Measurements from ENCODE around the gene SUSD2. TPM values are rescaled to one million over a fixed set of nuclear protein-coding genes. Genes with fewer than 3 reads are reported as not detected.
A peak's percentile ranks its signal among the peaks of the same experiment; 100 is the strongest.

SUSD2 gene
- polyA plus RNA-seq, 1 of the 3 experiments (the other 2 are of a cell fraction): 0.82 TPM

DNA sequence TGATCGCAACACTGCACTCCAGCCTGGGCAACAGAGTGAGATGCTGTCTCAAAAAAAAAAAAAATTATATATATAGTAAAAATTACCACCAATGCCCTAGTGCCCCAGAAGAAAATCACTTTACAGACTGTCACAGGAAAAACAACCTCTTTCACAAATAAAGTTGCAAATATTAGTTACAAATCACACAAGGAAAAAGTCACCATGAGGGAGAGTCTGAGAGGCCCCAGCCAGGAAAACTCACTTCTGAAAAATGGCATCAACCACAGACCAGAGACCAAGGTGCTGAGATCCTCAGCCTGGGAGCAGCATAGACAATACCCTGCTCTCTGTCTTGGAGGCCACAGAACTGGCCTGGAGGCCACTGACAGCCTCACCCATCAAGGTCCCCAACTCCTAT, 43.2 kb downstream of the SUSD2 start:
- no peaks in the 10 kb centered on the region for H3F3A ChIP-seq (replicated peaks; ENCODE audit: insufficient read depth)
- 89% methylated on average over 1 of the region's 1 CpG for WGBS (ENCODE audit: low lambda C conversion rate)
- H3K27ac ChIP-seq (ENCODE audit: low read depth in 2 of 2, low read length in 1 of 2): no peak overlapping the region
- no peaks in the 10 kb centered on the region for H3K9me2 ChIP-seq
- H4K20me1 ChIP-seq (ENCODE audit: insufficient read depth): no peaks in the 10 kb centered on the region
- no peak overlapping the region for H2AFZ ChIP-seq (ENCODE audit: low read depth)
- TF ChIP-seq CTCF (IDR thresholded peaks at IDR 0.05) (no peak), GATA2 (CRISPR knock-in tag; IDR thresholded peaks at IDR 0.05) (no peak), MXI1 (IDR thresholded peaks at IDR 0.05; ENCODE audit: low read depth, low read length) (no peak), NRF1 (IDR thresholded peaks at IDR 0.05; ENCODE audit: low read depth, low read length) (no peak), POLR2AphosphoS5 (IDR thresholded peaks at IDR 0.05; ENCODE audit: low read depth, low read length) (no peak), CHD2 (IDR thresholded peaks at IDR 0.05; ENCODE audit: low read length, partially characterized antibody) (no peak), GABPA (IDR thresholded peaks at IDR 0.05; ENCODE audit: low read depth) (no peak), NFIC (IDR thresholded peaks at IDR 0.05; ENCODE audit: borderline replicate concordance) (no peak), SIN3A (IDR thresholded peaks at IDR 0.05; ENCODE audit: borderline replicate concordance, low read depth, low read length) (no peak), EZH2phosphoT487 (IDR thresholded peaks at IDR 0.05; ENCODE audit: borderline replicate concordance, low read depth) (no peak), EP300 (IDR thresholded peaks at IDR 0.05; ENCODE audit: borderline replicate concordance in 1 of 2, low read depth in 1 of 2, low read length in 1 of 2) (no peak), FOXJ3 (CRISPR knock-in tag; IDR thresholded peaks at IDR 0.05) (no peak), ELF1 (IDR thresholded peaks at IDR 0.05) (no peak)
- TF ChIP-seq, protein P1, sequence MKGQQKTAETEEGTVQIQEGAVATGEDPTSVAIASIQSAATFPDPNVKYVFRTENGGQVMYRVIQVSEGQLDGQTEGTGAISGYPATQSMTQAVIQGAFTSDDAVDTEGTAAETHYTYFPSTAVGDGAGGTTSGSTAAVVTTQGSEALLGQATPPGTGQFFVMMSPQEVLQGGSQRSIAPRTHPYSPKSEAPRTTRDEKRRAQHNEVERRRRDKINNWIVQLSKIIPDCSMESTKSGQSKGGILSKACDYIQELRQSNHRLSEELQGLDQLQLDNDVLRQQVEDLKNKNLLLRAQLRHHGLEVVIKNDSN (IDR thresholded peaks at IDR 0.05; ENCODE audit: borderline replicate concordance, low read depth): no peak
- TF ChIP-seq, protein P2, sequence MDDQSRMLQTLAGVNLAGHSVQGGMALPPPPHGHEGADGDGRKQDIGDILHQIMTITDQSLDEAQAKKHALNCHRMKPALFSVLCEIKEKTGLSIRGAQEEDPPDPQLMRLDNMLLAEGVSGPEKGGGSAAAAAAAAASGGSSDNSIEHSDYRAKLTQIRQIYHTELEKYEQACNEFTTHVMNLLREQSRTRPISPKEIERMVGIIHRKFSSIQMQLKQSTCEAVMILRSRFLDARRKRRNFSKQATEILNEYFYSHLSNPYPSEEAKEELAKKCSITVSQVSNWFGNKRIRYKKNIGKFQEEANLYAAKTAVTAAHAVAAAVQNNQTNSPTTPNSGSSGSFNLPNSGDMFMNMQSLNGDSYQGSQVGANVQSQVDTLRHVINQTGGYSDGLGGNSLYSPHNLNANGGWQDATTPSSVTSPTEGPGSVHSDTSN (IDR thresholded peaks at IDR 0.05): no peak
- TF ChIP-seq, protein P3, sequence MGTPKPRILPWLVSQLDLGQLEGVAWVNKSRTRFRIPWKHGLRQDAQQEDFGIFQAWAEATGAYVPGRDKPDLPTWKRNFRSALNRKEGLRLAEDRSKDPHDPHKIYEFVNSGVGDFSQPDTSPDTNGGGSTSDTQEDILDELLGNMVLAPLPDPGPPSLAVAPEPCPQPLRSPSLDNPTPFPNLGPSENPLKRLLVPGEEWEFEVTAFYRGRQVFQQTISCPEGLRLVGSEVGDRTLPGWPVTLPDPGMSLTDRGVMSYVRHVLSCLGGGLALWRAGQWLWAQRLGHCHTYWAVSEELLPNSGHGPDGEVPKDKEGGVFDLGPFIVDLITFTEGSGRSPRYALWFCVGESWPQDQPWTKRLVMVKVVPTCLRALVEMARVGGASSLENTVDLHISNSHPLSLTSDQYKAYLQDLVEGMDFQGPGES (IDR thresholded peaks at IDR 0.05; ENCODE audit: low read depth, low read length): no peak
- TF ChIP-seq, protein P4, sequence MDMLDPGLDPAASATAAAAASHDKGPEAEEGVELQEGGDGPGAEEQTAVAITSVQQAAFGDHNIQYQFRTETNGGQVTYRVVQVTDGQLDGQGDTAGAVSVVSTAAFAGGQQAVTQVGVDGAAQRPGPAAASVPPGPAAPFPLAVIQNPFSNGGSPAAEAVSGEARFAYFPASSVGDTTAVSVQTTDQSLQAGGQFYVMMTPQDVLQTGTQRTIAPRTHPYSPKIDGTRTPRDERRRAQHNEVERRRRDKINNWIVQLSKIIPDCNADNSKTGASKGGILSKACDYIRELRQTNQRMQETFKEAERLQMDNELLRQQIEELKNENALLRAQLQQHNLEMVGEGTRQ (IDR thresholded peaks at IDR 0.05; ENCODE audit: borderline replicate concordance, low read depth, low read length): no peak
- no peak overlapping the region for H3K4me3 ChIP-seq (ENCODE audit: low read depth in 2 of 2, low read length in 1 of 2)
- H3K36me3 ChIP-seq (replicated peaks in 1 of 2; ENCODE audit: control insufficient read depth in 1 of 2, insufficient read depth in 2 of 2, low read length in 1 of 2): no peaks in the 10 kb centered on the region
- peak; percentile 1 for DNase-seq
- no peak overlapping the region for H3K9ac ChIP-seq
- H3K4me1 ChIP-seq (ENCODE audit: control insufficient read depth in 1 of 2, insufficient read depth in 2 of 2, low read depth in 1 of 2, low read length in 1 of 2): no peaks in the 10 kb centered on the region
- no peaks in the 10 kb centered on the region for H3K27me3 ChIP-seq (ENCODE audit: insufficient read depth)
- no peak overlapping the region for H3K4me2 ChIP-seq
- POLR2A ChIA-PET: no interaction called here
- H3K9me3 ChIP-seq: no peaks in the 10 kb centered on the region
- CTCF ChIA-PET: interaction anchor here (1.7 to 3.2 kb wide), 3 partner anchors 18 to 35 kb away, joined by 4 to 16 read pairs (median 6); no protein-coding TSS in a partner anchor
- no peaks in the 10 kb centered on the region for H3K79me2 ChIP-seq (ENCODE audit: insufficient read depth)

Measured in SK-N-SH (cell line).